ENCODE measurements around the gene TNFRSF8.

The TNFRSF8 gene

GRCh38 chr1:12124693-12125421, 61.8 kb downstream of the TNFRSF8 start:
- peak; percentile 70 for DNase-seq

GRCh38 chr1:12125422-12126355, 62.6 kb downstream of the TNFRSF8 start:
- no peak for DNase-seq

GRCh38 chr1:12126781-12127180, 63.7 kb downstream of the TNFRSF8 start:
- no peak for DNase-seq

- DNase-seq: no peak
These were observed 64.2 kb downstream of the TNFRSF8 start for GRCh38 chr1:12127206-12127810.

- DNase-seq: no peak
These were observed 65.0 kb downstream of the TNFRSF8 start for GRCh38 chr1:12128120-12128519.

- DNase-seq: no peak
These were observed 66.5 kb downstream of the TNFRSF8 start for GRCh38 chr1:12129624-12130023.

- DNase-seq: no peak
These were observed 67.5 kb downstream of the TNFRSF8 start for GRCh38 chr1:12130466-12131130.

- DNase-seq: no peak
These were observed 69.0 kb downstream of the TNFRSF8 start for GRCh38 chr1:12132078-12132477.

- no peak for DNase-seq
These were observed 71.6 kb downstream of the TNFRSF8 start for GRCh38 chr1:12134716-12135115.

GRCh38 chr1:12135612-12136011, 72.5 kb downstream of the TNFRSF8 start:
- DNase-seq: no peak

GRCh38 chr1:12136916-12137610, 74.0 kb downstream of the TNFRSF8 start:
- no peak for DNase-seq

GRCh38 chr1:12138196-12139168, 75.4 kb downstream of the TNFRSF8 start:
- no peak for DNase-seq

GRCh38 chr1:12140016-12140415, 76.9 kb downstream of the TNFRSF8 start:
- no peak for DNase-seq

GRCh38 chr1:12140515-12141162, 77.5 kb downstream of the TNFRSF8 start:
- DNase-seq: no peak

- DNase-seq: no peak
These were observed 78.2 kb downstream of the TNFRSF8 start for GRCh38 chr1:12141163-12141850.

GRCh38 chr1:12142141-12142823, 79.2 kb downstream of the TNFRSF8 start:
- DNase-seq: no peak

GRCh38 chr1:12142891-12143630, 80.0 kb downstream of the TNFRSF8 start:
- no peak for DNase-seq

GRCh38 chr1:12143631-12144155, 80.6 kb downstream of the TNFRSF8 start:
- no peak for DNase-seq

Measured in activated CD4-positive, alpha-beta T cell treated with anti-CD3 and anti-CD28 coated beads for 1 hour (primary cell).